ENCODE data around the gene PIEZO2. TPM values are rescaled to one million over a fixed set of nuclear protein-coding genes. Genes with fewer than 3 reads are reported as not detected.

PIEZO2 gene
- total RNA-seq, 1 donor from 2014 or later: 1.7 TPM

GRCh38 chr18:10775026-10775425, 374.3 kb downstream of the PIEZO2 start:
- Mint-ChIP-seq H3K4me3 (ENCODE audit: low read depth) (no peak overlapping the region), H3K27me3 (peaks cover 10% of the 10 kb centered on the region), H3K4me1 (ENCODE audit: low read depth) (no peaks in the 10 kb centered on the region), H3K27ac (no peak overlapping the region), H3K9me3 (ENCODE audit: low read depth) (peaks cover 7% of the 10 kb centered on the region), H3K36me3 (ENCODE audit: insufficient read depth) (peaks cover 2% of the 10 kb centered on the region)
- no peak for TF ChIP-seq CTCF (IDR thresholded peaks at IDR 0.05; ENCODE audit: unreplicated experiment)
- DNase-seq (ENCODE audit: low spot score, unreplicated experiment): no peak

DNA sequence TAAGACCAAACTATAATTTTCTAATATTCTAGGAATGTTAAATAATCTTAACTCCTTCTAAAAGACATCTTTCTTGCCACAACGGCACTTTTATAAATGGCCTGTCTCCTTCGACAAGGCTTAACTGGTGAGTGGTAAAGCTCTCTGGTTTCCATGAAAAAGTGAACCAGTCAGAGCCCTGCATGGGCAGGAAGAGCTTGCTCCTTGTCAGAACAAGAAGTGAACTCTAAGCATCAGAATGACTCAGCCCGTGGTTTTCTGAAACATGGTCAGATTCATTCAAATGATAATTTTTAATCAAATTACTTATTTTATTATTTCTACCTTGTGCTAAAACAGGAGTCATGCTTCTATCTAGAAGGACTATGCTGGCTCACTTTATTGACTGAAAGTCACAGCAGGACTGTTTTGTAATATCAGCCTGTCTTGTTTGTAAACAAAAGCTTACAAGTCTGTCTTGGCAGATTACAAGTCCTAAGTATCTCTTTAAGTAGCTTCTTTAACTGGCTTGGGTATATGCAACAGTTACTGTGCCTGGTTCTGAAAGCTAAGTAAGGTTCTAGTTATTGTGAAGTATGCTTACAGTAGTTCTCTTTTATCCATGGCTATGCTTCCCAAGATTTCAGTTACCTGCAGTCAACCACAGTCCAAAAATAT, 378.2 kb downstream of the PIEZO2 start:
- Mint-ChIP-seq H3K9me3 (ENCODE audit: low read depth) (peaks cover 7% of the 10 kb centered on the region), H3K4me1 (ENCODE audit: low read depth) (no peaks in the 10 kb centered on the region), H3K4me3 (ENCODE audit: low read depth) (no peak overlapping the region), H3K36me3 (ENCODE audit: insufficient read depth) (peaks cover 2% of the 10 kb centered on the region), H3K27me3 (peaks cover 12% of the 10 kb centered on the region), H3K27ac (no peak overlapping the region)
- TF ChIP-seq CTCF (IDR thresholded peaks at IDR 0.05; ENCODE audit: unreplicated experiment): no peak
- DNase-seq (ENCODE audit: low spot score, unreplicated experiment): no peak

- Mint-ChIP-seq H3K36me3 (ENCODE audit: insufficient read depth) (peaks cover 2% of the 10 kb centered on the region), H3K4me1 (ENCODE audit: low read depth) (no peaks in the 10 kb centered on the region)
Measured at GRCh38 chr18:10770264-10770663, 379.1 kb downstream of the PIEZO2 start.

GRCh38 chr18:10768221-10768620, 381.1 kb downstream of the PIEZO2 start:
- peaks cover 2% of the 10 kb centered on the region for H3K36me3 Mint-ChIP-seq (ENCODE audit: insufficient read depth)
- TF ChIP-seq CTCF (IDR thresholded peaks at IDR 0.05; ENCODE audit: unreplicated experiment): no peak

More at GRCh38 chr18:10770264-10770663, 379.1 kb downstream of the PIEZO2 start:
- Mint-ChIP-seq H3K4me3 (ENCODE audit: low read depth) (no peak overlapping the region), H3K27ac (no peak overlapping the region), H3K9me3 (ENCODE audit: low read depth) (peaks cover 7% of the 10 kb centered on the region), H3K27me3 (peaks cover 14% of the 10 kb centered on the region)
- TF ChIP-seq CTCF (IDR thresholded peaks at IDR 0.05; ENCODE audit: unreplicated experiment): no peak
- no peak for DNase-seq (ENCODE audit: low spot score, unreplicated experiment)

DNA sequence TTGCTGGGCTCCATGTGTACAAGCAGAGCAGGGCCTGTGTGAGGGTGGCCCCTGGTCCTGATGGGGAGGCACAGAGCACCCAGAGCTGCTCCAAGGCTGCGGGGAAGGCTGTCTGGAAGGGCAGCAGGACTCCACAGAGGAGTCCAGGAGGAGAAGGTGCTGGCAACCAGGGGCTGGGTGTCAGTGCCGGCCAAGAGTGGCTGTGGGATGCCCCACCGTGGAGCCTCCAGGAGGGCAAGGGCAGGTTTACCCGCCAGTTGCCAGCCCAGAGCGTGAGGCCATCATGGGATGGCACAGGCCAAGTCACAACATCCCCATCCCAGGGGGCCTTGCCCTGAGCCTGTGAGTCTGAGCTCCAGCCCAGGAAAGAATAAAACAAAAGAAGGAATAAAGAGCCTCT, 381.7 kb downstream of the PIEZO2 start:
- H3K9me3 Mint-ChIP-seq (ENCODE audit: low read depth): peaks cover 7% of the 10 kb centered on the region
- peaks cover 2% of the 10 kb centered on the region for H3K36me3 Mint-ChIP-seq (ENCODE audit: insufficient read depth)
- peaks cover 13% of the 10 kb centered on the region for H3K27me3 Mint-ChIP-seq
- no peak for TF ChIP-seq CTCF (IDR thresholded peaks at IDR 0.05; ENCODE audit: unreplicated experiment)
- no peak overlapping the region for H3K4me3 Mint-ChIP-seq (ENCODE audit: low read depth)
- H3K4me1 Mint-ChIP-seq (ENCODE audit: low read depth): no peaks in the 10 kb centered on the region
- H3K27ac Mint-ChIP-seq: no peak overlapping the region
- DNase-seq (ENCODE audit: low spot score, unreplicated experiment): no peak

More at GRCh38 chr18:10768221-10768620, 381.1 kb downstream of the PIEZO2 start:
- DNase-seq (ENCODE audit: low spot score, unreplicated experiment): no peak
- H3K27me3 Mint-ChIP-seq: peaks cover 13% of the 10 kb centered on the region
- H3K4me3 Mint-ChIP-seq (ENCODE audit: low read depth): no peak overlapping the region
- H3K9me3 Mint-ChIP-seq (ENCODE audit: low read depth): peaks cover 7% of the 10 kb centered on the region
- H3K4me1 Mint-ChIP-seq (ENCODE audit: low read depth): no peaks in the 10 kb centered on the region
- H3K27ac Mint-ChIP-seq: no peak overlapping the region
